ENCODE measurements around the gene DUSP28. TPM values are rescaled to one million over a fixed set of nuclear protein-coding genes. Genes with fewer than 3 reads are reported as not detected.

DUSP28 gene
- total and polyA plus RNA-seq, 12 donors, result 4.9 to 22.2 (median 8.5) TPM

DNA sequence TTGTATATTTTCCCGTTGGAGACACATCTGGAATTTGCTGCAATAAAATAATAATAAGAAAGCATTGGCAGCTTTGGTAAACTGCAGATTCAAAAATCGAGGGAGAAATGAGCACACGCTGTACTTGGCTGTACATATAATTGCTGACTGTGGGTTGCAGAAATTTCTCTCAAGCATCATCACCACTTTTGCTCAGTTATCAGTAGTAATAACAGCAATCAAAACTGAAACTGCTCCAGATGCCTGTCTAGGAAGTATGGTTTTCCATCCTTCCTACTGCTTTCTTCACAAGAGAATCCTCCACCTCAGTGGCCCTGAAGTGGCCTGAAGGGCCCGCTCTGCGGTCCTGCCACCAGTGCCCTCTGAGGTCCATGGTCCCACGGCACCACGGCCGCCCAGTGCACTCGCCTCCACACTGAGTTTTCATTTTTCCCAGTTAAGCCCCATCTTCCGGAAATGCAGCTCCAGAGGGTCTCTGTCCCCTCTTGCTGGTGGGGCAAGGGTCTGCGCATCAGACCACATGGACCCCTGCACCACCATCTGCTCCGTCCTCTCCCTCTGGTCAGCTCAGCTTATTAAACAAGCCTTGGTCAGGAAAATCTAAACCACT is 3.9 kb downstream of the DUSP28 start:
- Histone ChIP-seq H3K4me3 (no peak overlapping the region), H3K27ac (peak overlapping the region in 1 of 5 donors; percentile 97), H3K36me3 (replicated peaks in 1 of 2) (no peaks in the 10 kb centered on the region), H3K9me3 (replicated peaks in 1 of 3) (no peaks in the 10 kb centered on the region), H3K4me1 (replicated peaks in 1 of 2) (peaks cover 35 to 52% of the 10 kb centered on the region in 2 donors), H3K27me3 (no peaks in the 10 kb centered on the region)
- DNase-seq, result peak in 4 of 7 donors; percentile 4 to 48 (median 14)
- 88 to 94% (median 91%) methylated on average over 12 of the region's 12 CpGs for WGBS, 4 donors
- TF ChIP-seq, protein P1, sequence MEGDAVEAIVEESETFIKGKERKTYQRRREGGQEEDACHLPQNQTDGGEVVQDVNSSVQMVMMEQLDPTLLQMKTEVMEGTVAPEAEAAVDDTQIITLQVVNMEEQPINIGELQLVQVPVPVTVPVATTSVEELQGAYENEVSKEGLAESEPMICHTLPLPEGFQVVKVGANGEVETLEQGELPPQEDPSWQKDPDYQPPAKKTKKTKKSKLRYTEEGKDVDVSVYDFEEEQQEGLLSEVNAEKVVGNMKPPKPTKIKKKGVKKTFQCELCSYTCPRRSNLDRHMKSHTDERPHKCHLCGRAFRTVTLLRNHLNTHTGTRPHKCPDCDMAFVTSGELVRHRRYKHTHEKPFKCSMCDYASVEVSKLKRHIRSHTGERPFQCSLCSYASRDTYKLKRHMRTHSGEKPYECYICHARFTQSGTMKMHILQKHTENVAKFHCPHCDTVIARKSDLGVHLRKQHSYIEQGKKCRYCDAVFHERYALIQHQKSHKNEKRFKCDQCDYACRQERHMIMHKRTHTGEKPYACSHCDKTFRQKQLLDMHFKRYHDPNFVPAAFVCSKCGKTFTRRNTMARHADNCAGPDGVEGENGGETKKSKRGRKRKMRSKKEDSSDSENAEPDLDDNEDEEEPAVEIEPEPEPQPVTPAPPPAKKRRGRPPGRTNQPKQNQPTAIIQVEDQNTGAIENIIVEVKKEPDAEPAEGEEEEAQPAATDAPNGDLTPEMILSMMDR (IDR thresholded peaks at IDR 0.05), result no peak
- intact Hi-C loops (cut with DNase I), result no loop called here

DNA sequence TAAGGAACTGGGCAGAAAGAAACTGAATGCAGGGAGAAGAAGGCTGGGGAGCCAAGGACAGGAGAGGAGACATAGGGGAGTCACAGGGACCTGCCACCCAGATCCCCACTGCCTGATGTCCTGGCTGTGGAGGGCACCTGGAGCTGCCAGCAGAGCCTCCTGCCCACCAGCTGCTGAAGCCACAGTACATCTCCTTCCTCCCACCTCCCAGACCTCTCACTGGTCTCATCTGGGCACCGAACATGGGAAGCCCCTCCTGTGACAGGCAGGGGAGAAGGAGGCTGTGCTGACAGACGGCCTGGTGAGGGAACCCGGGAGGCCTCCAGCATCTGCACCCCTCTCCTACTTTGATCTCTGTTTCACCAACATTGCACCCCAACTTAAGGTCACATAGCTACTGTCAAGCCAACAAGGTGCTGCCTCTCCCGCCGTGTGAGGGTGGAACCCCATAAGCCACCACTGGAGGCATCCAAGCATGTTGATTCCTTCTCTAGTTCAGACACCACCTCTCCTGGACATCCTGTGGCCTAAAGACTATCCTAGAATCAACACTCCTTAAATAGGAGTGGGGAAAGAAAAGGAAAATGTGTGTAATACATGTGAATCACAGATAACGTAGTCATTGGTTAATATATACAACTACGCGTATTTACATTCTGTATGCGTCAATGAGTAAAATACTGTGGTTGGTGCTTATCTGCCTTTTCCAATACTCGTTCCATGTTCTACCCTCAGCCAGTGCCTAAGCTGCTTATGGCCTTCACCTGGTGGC is 4.6 kb downstream of the DUSP28 start:
- peak in 4 of 7 donors; percentile 4 to 50 (median 20) for DNase-seq
- no peaks in the 10 kb centered on the region for H3K27me3 ChIP-seq
- peaks cover 41 to 54% of the 10 kb centered on the region in 2 donors for H3K4me1 ChIP-seq (replicated peaks in 1 of 2)
- H3K4me3 ChIP-seq, result peak overlapping the region in 1 of 4 donors; percentile 76
- H3K36me3 ChIP-seq (replicated peaks in 1 of 2), result no peaks in the 10 kb centered on the region
- TF ChIP-seq POLR2A (IDR thresholded peaks at IDR 0.05), result no peak
- TF ChIP-seq, protein P1 (IDR thresholded peaks at IDR 0.05), result no peak
- no peaks in the 10 kb centered on the region for H3K9me3 ChIP-seq (replicated peaks in 1 of 3)
- intact Hi-C loops (cut with DNase I), result no loop called here
- WGBS, 4 donors, result 74 to 83% (median 78%) methylated on average over 7 to 10 of the region's 10 CpGs
- H3K27ac ChIP-seq, result peak overlapping the region in 3 of 5 donors; percentile 86 to 97 (median 92)

DNA sequence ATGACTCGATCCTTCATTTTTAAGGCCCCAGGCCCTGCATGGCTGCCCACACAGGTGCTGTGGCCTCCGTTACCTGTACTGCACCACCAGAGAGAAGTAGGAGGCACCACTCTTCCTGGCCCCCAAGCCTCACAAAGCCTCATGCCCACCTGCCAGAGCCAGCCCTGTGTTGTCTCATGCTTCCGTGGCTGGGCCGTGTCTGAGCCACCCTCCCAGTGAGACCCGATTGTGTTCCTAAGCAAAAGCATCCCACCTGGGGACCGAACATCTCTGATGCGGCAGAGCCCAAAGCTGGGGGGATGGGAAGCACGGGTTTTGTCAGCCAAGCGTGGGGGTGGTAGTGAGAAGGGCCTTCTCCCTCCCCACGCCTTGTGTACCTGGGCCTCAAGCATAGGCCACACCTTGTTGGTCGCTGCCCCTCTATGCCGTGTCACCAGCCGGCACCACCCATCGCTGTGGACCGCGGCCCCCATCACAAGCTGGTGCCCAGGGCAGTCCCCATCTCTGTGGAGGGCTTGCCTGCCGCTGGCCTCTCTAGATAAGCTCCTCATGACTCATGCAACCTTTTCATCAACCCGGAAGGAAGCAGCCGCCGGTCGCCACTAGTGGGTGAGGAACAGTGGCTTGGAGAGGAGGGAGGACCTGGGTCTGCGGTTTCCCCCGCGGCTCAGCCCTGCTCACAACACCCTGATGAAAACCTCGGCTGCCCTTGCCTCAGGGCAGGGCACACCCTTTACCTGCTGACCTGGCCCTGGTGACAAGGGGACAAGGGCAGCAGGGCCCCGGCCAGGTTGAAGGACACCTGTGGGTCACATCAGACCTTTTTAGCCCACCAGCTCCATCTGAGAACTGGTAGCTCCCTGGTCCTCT is 5.4 kb downstream of the DUSP28 start:
- H3K4me3 ChIP-seq, result peak overlapping the region in 1 of 4 donors; percentile 76
- intact Hi-C loops (cut with DNase I), result no loop called here
- WGBS, 4 donors, result 25 to 71% (median 37%) methylated on average over 3 to 26 of the region's 26 CpGs
- H3K36me3 ChIP-seq (replicated peaks in 1 of 2), result no peaks in the 10 kb centered on the region
- no peaks in the 10 kb centered on the region for H3K9me3 ChIP-seq (replicated peaks in 1 of 3)
- no peaks in the 10 kb centered on the region for H3K27me3 ChIP-seq
- peaks cover 41 to 58% of the 10 kb centered on the region in 2 donors for H3K4me1 ChIP-seq (replicated peaks in 1 of 2)
- peak in 1 of 2 donors; percentile 67 for TF ChIP-seq POLR2A (IDR thresholded peaks at IDR 0.05)
- TF ChIP-seq, protein P1 (IDR thresholded peaks at IDR 0.05), result peak in 1 of 6 experiments; percentile 2
- H3K27ac ChIP-seq, result peak overlapping the region; percentile 75 to 97 (median 86)
- peak; percentile 75 to 94 (median 91) for DNase-seq
